ENCODE data around the gene APOA5.
"Not testable (repeated sequence)": the region's sequence is repeated elsewhere in the genome, so short reads cannot be mapped to it uniquely, and the experiment has no call there.

The APOA5 gene

DNA sequence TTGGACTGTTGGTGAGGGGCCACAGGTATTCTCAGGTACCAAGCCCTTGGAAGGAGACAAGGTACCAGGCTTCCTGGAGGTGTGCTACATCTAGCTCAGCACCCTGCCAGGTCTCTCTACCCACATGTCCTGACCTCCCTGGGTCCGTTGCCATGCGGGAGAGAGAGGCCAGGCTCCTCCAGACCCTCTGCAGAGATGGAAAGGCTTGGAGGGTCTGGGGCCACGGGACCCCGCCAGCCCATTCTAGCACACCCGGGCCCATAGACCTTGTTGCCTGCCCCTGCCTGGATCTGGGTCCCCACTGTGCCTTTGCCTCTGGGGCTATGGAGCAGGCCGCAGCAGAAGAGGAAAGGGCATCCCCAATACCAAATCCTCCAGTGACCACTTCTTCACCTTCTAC is 35.8 kb upstream of the APOA5 start:
- DNase-seq, result no peak
- ATAC-seq, result no peak

DNA sequence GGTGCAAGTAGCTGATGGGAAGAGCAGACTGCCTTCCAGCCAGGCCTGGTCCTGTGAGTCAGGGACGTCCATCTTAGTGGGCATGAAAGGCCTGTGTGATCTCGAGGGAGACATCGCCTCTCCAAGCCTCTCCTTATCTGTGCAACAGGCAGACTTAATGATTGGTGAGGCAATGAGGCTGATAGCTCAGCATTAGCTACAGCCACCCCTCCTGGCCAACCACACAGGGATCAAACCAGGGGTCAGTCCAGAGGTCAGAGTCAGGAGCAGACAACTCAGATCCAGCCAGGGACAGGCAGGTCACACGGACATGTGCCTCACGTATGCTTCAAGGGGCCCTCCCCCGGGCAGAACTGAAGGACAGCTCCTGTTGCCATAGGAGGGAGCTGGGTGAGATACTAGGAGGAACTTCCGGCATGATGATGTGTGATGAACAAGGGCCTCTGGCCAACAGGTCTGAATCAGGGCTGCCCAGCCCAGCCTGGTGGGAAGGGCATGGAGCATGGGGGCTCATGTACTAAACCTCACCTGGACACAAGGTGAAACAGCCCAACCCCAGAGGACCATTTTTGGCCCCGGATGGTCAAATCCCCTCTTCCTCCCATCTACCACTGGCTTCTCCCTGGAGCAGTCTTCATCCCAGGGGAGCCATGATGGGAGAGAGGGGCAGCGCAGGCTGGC is 35.2 kb upstream of the APOA5 start:
- ATAC-seq (no peak), DNase-seq (no peak)

DNA sequence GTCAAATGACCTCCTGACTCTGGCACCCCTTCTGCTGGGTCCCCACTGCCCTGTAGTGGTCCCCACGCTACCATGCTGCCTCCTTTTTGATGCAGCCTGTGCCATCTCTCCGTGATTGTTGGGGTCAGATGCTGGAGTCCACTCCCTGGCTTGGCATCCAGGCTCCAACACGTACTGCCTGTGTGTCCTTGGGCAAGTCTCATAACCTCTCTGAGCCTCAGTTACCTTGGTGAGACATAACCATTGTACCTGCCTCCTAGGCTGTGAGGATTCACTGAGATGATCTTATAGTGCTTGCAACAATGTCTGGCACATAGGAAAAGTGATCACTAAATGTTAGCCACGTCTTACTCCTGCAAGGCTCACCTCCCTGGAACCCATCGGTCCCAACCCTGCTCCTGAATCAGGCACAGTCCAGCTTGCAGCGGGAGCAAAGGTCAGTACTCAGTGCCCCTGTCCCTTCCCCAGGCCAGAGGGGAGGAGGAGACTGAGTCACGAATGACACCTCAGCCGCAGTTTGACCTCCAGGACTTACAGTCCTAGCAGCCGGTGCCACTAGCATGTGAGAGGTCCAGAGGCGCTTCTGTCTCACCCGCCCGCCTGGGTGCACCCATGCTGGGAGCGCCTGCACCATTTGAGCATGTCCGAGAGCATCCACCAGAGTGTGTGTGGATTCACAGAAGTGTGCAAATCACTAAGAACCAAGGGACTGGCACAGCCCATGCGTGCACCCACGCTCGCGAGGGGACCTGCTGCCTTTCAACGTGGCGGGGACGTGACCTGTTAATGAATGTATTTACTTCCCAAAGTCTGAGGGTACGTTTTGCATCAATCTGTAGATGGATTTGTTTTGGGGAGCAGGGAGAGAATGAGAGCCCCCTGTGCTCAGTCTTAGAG is 34.4 kb upstream of the APOA5 start:
- ATAC-seq, result no peak
- DNase-seq, result no peak

DNA sequence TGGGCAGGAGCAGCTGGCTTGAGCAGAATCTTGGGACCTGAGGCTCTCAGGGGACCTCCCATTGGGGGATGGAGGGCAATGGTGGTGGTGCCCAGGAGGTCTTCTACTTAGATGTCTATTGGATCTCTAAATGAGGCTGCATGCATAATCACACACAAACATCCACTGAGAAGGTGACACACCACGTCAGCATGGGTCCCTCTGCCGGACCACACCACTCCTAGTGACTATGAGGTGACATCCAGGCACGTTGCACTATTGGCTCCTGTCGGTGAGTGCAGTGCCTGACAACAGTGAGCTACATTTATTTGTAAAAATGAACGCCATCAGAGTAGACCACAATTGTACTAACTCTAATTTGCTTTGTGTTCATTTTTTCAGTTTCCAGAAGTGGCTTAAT is 33.8 kb upstream of the APOA5 start:
- no peak for ATAC-seq

DNA sequence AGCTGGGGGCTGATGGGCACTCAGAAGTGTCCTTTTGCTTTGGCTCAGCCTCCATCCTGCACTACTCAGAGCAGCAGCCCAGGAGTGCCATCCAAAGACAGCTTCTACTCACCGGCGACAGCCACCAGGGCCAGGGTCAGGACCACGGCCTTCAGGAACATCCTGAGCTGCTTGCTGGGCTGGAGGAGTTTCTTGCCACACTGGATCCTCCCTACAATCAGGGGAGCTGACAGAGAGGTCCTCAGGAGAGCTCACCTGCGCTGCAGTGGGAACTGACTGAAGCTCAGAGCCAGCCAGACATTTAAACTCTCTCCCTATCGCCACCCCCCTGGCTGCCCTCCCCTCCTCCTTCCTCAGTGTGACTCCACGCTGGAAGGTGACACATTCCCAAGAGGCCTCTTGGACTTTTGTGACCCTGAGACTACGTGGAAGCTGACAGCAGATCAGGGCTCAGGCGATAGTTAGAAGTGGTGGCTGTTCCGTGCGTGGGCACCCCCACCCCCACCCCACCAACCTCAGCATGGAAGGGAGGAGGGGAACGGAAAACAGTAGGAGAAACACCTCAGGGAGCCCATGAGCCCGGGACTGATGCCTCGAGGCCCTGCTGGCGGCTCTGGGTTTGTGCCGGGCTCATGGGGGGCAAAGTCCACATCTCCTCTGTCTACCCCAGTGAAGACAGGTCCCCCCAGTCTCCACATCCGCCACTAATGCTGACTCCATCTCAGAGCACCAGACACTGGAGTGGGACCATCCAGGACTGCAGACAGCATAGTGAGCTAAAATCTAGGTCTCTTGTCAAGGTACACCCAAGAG is 31.6 kb upstream of the APOA5 start, which contains the start of gene APOA4:
Gene APOA4 (minus strand): TSS at position 274 of the 813 bp plus-strand sequence. CDS start 113 bp downstream, at position 161.
- ATAC-seq (no peak), DNase-seq (no peak)

More for the DNA sequence above, 33.8 kb upstream of the APOA5 start:
- DNase-seq, result no peak

DNA sequence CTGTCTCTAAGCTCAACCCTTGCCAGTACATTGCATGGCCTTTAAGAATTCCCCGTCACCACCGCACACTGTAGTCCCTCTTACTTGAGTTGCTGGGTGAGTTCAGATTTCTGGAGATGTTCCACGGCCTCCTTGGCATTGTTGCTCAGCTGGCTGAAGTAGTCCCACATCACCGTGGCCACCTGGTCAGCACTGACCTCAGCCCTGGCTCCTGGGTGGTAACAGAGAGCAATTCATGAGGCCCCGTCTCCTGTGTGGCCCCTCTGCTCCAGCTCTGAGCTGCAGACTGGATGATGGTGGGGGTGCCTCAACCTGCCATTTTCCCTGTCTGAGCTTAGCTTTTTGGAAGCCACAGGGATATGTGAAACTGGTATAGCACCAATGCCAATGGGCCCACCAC is 30.9 kb upstream of the APOA5 start:
- DNase-seq, result no peak
- ATAC-seq, result no peak

DNA sequence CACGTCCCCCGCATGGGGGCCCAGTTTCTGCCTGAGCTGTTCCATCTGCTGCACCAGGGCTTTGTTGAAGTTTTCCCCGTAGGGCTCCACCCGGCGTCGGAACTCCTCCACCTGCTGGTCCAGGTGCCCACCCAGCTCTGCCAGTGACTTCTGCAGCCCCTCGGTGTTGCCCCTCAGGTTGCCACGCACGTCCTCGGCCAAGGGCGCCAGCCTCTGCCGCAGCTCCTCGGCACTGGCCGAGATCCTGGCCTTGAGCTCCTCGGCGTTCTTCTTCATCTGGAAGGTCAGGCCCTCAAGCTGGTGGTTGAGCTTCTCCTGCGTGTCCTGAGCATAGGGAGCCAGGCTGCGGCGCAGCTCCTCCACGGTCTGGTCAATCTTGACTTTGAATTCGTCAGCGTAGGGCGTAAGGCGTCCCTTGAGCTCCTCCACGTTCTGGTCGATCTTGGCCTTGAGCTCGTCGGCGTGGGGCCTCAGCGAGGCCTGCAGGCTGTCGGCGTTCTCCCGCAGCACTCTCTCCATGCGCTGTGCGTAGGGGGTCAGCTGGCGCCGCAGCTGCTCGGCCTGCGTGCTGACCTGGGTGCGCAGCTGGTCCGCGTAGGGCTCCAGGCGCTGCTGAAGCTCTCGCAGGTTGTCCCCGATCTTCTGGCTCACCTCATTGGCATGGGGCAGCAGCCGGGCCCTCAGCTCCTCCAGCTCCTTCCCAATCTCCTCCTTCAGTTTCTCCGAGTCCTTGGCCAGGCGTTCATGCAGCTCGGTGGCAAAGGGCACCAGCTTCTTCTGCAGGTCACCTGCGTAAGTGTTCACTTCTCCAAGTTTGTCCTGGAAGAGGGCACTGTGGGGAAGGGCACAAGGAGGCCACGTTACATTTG is 29.6 kb upstream of the APOA5 start:
- no peak for DNase-seq
- no peak for ATAC-seq

DNA sequence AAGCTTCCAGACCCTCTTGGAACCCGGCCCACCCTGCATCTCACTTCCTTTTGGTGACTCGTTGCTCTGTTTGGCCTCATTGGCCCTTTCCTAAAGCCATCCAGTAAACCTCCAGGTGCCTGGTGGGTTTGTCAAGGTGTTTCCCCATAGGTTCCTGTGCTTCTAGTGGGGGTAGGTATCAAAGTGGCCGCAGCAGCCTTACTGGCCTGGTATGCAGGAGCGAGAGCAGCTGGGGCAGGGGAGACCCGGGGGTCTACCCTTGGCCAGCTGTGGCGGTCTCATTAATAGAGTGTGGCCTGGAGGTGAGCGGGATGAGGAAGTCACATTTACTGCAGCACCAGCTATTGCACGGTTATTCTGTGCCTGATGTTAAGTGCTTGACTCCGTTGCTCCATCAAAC is 27.4 kb upstream of the APOA5 start:
- ATAC-seq (no peak), DNase-seq (no peak)

DNA sequence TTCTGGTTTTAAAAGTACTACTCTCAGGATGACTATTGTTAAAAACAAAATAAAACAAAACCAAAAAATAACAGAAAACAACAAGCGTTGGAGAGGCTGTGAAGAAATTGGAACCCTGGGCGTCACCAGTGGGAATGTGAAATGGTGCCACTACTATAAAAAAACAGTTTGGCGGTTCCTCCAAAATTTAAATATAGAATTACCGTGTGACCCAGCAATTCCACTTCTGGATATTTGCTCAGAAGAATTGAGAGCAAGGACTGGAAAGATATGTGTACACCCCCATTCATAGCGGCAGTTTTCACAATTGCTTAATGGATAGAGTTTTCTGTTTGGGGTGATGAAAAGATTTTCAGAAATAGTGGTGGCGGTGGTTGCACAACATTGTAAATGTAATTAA is 22.8 kb upstream of the APOA5 start:
- DNase-seq (no peak), ATAC-seq (no peak)

DNA sequence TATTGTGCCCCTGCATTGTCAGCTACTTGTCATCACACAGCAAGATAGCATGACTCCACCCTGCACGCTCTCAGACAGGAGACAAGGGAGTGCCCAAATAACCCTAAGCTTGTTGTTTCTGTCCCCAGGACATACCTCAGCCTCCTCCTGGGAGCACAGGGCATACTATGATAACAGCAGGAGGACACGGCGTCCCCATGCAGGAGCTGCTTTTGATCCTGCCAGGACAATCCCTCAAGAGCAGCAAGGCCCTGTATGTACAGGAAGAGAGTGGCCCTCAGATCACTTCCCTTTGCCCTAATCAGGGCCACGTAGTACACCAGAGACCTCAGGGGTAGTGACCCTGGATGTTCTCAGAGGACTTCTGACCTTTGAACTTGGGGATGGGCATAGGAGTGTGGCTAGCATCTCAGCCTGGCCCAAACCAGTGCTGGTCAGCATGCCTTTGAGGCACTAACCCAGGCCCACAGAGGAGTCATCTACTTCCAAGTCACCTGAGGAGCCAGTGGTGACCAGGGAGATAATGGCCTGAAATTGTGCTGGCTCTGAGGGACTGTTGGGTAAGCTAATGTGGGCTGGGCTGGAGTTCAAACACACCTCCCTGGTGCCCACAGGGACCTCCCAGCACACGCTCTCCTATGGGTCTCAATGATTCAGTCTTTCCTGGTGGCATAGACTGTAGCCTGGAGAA is 22.2 kb upstream of the APOA5 start:
- DNase-seq, result no peak
- no peak for ATAC-seq

DNA sequence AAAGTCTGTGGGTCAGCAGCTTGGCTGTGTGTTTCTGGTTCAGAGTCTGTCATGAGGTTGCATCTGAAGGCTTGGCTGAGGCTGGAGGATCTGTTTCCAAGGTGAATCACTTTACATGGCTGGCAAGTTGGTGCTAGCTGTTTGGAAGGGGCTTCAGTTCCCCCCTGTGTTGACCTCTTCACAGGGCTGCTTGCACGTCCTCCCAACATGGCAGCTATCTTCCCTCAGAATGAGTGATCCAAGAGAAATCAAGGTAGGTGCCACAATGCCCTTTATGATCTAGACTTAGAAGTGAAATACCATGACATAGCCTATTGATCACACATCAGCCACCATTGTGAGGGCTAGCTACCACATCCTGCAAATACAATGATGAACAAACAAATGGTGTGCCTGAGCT is 21.5 kb upstream of the APOA5 start:
- DNase-seq, result no peak
- ATAC-seq, result no peak

DNA sequence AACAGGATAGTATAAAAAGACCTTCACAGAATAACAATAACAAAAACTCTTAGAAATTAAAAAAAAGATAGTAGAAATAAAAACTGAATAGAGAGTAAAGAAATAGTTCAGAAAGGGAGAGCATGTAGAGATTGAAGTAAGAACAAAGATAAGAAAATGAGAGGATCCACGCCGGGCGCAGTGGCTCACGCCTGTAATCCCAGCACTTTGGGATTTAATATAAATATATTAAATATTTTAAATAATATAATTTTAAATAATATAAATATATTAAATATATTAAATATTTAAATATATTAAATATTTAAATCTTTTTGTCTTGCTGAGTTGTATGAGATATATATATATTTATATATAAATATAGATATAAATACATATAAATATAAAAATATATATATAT is 20.4 kb upstream of the APOA5 start:
- ATAC-seq (no peak), DNase-seq (no peak)

DNA sequence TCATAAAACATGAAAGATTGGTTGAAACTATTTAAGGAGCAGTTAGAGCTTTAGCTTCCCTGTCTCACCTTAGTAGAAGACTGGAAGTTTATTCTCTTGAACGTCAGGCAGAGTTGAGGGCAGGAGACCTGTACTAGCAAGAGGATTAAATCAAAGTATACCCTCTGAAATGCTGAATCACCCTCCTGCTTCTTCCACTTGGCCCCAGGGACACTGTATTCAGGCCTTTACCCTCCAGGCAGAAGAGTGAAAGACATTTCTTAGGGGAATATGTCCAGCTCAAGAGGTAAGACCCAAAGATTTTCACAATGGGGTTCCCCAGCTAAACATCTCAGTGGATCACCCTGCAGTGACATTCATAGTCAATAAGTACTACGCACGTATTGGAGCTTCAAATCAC is 19.5 kb upstream of the APOA5 start:
- DNase-seq, result no peak

DNA sequence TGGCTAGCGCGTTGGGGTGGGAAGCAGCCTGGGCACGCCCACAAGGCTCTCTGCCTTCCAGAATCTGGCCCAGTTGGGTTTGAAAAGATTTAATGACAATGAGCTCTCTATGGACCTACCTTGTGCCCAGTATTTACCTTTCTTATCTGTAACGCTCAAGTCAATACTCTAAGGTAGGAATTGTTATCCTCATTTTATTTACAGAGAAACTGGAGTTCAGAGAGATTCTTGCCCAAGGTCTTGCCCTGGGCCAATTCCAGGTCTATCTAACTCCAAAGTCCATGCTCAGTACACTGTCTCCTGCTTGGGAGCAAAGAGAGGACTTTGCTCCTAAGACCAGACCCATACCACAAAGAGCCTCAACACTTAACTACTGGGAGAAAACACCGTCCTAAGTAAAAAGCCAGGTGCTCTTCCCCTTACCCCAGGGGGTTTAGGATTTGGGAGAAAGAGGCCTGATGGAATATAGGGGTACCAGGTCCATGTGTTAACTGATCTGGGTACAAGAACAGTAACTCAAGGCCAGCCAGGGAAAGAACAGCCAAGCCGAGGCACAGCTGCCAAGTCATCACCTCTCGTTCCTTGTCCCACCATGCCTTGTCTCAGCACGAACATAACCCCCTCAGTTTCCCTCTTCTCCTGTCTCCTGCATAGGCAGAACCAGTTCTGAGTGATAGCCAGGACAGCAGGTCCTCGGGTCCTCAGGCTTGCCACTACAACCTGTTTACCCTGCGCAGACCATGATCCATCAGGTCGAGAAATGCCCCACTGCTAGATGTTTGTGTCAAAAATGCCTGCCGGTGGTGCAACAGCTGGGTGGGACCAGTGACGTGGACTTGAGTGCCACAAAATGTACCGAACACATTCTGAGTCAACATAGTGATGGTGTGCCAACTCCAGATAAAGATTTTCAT is 16.8 kb upstream of the APOA5 start:
- ATAC-seq (no peak), DNase-seq (no peak)

More for the DNA sequence above, 19.5 kb upstream of the APOA5 start:
- no peak for ATAC-seq

DNA sequence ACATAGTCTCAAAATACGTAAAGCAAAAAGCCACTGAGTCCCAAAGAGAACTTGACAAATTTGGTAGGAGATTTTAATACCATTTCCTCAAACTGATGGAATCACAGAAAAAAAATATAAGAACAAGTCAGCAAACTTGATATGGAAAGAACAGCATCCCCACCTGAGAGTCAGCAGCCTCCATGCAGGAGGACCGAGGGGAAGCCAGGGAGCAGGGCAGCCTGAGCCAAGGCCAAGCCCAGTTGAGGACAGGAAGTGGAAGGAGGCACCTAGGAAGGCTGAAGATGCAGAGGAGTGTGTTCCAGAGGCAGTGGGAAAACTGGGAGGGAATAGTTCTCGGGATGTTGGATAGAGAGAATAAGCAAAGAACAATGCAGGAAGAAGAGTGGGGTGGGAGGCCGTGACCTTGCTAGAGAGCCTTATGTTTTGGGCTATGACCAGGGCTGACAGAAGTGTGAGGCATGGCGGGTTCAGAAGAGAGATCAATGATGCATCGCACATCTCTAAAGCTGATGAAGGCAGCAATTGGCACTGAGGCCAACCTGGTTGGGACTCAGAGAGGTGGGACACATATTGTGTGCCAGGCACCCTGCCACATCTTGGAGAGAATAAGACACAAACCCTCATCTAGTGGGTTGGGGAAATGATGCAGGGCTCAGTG is 16.1 kb upstream of the APOA5 start:
- ATAC-seq (no peak), DNase-seq (no peak)

DNA sequence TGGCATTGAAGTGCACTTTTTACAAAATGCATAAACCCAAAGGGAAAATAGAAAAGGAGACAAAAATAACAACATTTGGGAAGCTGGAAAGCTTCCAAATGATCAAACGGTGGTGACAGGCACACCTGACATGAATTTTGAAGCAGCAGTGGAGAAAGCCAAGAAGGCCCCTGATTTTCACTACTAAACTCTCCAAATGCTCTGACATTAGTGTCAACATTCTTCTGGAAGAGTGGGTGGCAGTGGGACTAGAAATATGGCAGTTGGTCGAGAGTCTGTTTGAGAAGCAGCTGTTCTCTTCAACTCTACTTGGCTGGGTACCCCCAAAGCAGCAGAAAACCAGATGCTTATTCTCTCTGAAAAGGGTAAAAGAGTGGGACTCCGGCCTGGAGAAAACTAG is 12.3 kb upstream of the APOA5 start:
- no peak for ATAC-seq
- no peak for DNase-seq

DNA sequence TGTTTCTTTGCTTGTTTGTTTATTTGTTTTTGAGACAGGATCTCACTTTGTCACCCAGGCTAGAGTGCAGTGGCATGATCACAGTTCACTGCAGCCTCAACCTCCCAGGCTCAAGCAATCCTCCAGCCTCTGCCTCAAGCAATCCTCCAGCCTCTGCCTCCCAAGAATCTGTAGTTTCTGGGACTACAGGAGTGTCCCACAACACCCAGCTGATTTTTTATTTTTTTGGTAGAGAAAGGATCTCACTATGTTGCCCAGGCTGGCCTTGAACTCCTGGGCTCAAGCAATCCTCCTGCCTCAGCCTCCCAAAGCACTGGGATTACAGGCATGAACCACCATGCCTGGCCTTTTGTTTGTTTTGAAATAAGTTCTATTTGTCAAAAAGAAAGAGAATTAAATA is 10.0 kb upstream of the APOA5 start:
- not testable (repeated sequence) for ATAC-seq, DNase-seq

DNA sequence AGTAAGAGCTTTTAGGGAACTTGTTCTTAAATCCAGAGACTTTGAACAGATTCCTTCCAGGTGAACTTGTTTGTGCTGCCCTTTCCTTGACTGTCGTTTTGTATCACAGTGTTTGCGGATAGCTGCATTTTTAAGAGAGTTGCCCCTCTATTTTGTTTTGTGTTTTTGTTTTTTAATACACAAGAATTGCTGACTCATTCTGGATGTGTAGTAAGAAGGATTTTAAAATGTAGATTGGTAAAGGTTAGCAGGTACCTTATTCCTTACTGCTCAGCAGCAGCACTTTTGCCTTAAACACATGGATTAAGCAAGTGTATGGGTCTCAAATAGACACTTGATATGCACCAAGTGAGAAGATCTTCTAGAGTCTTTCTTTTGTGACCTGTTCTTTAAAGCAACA is 8.9 kb upstream of the APOA5 start:
- ATAC-seq, result no peak

DNA sequence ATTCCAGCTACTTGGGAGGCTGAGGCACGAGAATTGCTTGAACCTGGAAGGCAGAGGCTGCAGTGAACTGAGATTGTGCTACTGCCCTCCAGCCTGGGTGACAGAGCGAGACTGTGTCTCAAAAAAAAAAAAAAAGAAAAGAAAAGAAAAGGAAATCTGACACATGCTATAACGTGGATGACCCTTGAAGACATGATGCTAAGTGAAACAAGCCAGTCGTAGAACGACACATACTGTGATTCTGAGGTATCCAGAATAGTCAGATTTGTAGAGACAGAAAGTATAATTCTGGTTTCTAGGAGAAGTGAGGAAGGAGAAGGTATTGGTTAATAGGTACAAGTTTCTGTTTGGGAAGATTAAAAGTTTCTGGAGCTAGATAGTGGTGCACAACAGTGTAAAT is 6.7 kb upstream of the APOA5 start:
- no peak for ATAC-seq
- DNase-seq, result no peak

More for the DNA sequence above, 8.9 kb upstream of the APOA5 start:
- DNase-seq, result no peak

Data from stimulated activated naive CD8-positive, alpha-beta T cell treated with anti-CD3 and anti-CD28 coated beads, Interleukin-15, Interleukin-2, amounts not matched to agents 100 U/mL and 50 U/mL, for 24 hours (primary cell).